ENCODE measurements around the gene GRM2. TPM values are rescaled to one million over a fixed set of nuclear protein-coding genes. Genes with fewer than 3 reads are reported as not detected.

GRM2 gene
- total RNA-seq, 1 experiment from 2014 or later: 0.57 TPM

DNA sequence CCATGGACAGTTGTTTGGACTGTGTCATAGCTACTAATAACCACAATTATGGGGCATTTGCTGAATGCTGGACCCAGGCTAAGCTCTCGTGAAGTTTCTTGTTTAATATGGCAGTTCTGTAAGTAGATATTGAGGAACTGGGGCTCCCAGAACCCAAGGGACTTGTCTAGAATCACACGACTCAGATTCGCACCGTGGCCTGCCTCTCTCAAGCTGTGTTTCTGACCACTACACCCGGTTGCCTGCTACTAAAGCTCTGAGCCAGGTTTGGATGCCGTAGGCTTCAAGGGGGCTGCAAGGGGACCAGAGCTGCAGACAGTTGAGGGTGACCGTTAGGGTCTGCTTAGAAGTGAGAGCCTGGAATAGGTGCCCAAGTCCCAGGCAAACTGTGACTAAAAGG is 24.3 kb upstream of the GRM2 start:
- no peaks in the 10 kb centered on the region for H3K9me3 Mint-ChIP-seq (ENCODE audit: low read depth, unreplicated experiment)
- H3K36me3 Mint-ChIP-seq (ENCODE audit: insufficient read depth, unreplicated experiment): peaks cover 3% of the 10 kb centered on the region
- H3K27ac Mint-ChIP-seq (ENCODE audit: unreplicated experiment): no peak overlapping the region
- no peak for DNase-seq
- BruUV-seq (replicated peaks): no TSS peak
- TF ChIP-seq, protein P1, sequence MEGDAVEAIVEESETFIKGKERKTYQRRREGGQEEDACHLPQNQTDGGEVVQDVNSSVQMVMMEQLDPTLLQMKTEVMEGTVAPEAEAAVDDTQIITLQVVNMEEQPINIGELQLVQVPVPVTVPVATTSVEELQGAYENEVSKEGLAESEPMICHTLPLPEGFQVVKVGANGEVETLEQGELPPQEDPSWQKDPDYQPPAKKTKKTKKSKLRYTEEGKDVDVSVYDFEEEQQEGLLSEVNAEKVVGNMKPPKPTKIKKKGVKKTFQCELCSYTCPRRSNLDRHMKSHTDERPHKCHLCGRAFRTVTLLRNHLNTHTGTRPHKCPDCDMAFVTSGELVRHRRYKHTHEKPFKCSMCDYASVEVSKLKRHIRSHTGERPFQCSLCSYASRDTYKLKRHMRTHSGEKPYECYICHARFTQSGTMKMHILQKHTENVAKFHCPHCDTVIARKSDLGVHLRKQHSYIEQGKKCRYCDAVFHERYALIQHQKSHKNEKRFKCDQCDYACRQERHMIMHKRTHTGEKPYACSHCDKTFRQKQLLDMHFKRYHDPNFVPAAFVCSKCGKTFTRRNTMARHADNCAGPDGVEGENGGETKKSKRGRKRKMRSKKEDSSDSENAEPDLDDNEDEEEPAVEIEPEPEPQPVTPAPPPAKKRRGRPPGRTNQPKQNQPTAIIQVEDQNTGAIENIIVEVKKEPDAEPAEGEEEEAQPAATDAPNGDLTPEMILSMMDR (IDR thresholded peaks at IDR 0.05; ENCODE audit: unreplicated experiment): no peak
- H3K4me3 Mint-ChIP-seq (ENCODE audit: low read depth, unreplicated experiment): no peak overlapping the region
- intact Hi-C loops (cut with micrococcal nuclease; ENCODE audit: unreplicated experiment): loop anchor here (5.0 kb wide), 2 partner anchors 40 to 180 kb away; partner anchors contain the start of gene DCAF1
- CTCF ChIA-PET: interaction anchor here (0.6 to 2.8 kb wide), 10 partner anchors 9 to 183 kb away, joined by 3 to 31 read pairs (median 4); partner anchors contain the start of gene DCAF1
- H3K4me1 Mint-ChIP-seq (ENCODE audit: low read depth, unreplicated experiment): peaks cover 19% of the 10 kb centered on the region
- no peaks in the 10 kb centered on the region for H3K27me3 Mint-ChIP-seq (ENCODE audit: unreplicated experiment)

DNA sequence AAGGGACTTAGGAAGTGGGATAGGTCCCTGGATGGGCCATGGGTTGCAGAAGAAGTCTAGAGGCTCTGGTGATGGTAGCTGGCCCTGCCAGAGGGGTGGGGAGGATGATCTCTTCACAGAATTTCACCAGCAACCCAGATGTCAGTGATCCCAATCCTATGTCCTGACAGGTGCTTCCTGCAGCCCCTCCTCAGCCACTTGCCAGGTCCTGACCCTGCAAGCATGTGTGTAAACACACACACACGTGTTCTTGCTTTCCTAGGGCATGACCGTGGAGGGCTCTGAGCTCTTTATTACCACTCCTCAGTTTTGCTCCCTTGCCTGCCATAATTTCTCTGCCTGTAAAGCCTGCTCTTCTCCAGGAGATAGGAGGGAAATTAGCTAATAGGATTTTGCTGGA is 23.3 kb upstream of the GRM2 start:
- no peak for DNase-seq
- Mint-ChIP-seq H3K4me3 (ENCODE audit: low read depth, unreplicated experiment) (no peak overlapping the region), H3K27ac (ENCODE audit: unreplicated experiment) (no peak overlapping the region), H3K4me1 (ENCODE audit: low read depth, unreplicated experiment) (peaks cover 19% of the 10 kb centered on the region), H3K36me3 (ENCODE audit: insufficient read depth, unreplicated experiment) (peaks cover 3% of the 10 kb centered on the region), H3K9me3 (ENCODE audit: low read depth, unreplicated experiment) (no peaks in the 10 kb centered on the region), H3K27me3 (ENCODE audit: unreplicated experiment) (no peaks in the 10 kb centered on the region)
- CTCF ChIA-PET: interaction anchor here (0.6 kb wide), 1 partner anchor 181 kb away, joined by 3 read pairs; no protein-coding TSS in a partner anchor
- intact Hi-C loops (cut with micrococcal nuclease; ENCODE audit: unreplicated experiment): loop anchor here (5.0 kb wide), 2 partner anchors 41 to 181 kb away; partner anchors contain the start of gene DCAF1
- TF ChIP-seq, protein P1 (IDR thresholded peaks at IDR 0.05; ENCODE audit: unreplicated experiment): no peak
- no TSS peak for BruUV-seq (replicated peaks)

DNA sequence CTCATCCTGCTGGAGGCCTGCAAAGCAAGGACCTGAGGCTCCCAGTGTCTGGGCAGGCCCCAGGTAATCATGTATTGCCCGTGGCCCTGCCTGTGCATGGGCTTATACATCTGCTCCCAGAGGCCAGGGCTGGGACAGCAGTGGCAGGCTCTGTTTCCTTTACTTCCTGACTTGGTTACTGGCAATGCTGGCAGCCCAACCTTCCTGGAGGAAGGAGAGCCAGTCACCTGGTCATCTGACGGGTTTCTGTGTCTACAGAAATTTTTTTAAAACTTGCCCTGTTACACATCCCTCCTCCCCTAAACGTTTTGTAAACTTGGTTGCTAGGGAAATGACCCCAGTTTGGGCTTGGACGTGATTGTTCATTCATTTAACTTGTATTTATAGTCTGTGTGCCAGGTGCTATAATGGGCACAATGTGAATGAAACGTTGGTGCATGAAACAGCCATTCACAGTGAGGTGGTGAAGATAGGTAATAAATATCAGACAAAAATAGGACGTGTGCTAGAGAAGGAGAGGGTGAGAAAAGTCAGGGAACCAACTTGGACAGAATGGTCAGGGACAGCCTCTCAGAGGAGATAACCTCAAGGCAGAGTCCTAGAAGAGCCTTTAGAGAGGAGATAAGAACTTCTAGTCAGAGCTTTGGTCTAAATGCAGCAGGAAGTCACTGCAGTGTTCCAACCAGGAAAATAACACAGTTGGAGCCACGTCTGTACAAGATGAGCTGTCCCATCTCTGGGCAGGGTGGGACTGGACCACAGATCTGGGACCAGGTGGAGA is 21.7 kb upstream of the GRM2 start:
- no peaks in the 10 kb centered on the region for H3K9me3 Mint-ChIP-seq (ENCODE audit: low read depth, unreplicated experiment)
- no peak overlapping the region for H3K27ac Mint-ChIP-seq (ENCODE audit: unreplicated experiment)
- intact Hi-C loops (cut with micrococcal nuclease; ENCODE audit: unreplicated experiment): loop anchor here (5.0 kb wide), 2 partner anchors 43 to 183 kb away; partner anchors contain the start of gene DCAF1
- no peak for DNase-seq
- TF ChIP-seq, protein P1 (IDR thresholded peaks at IDR 0.05; ENCODE audit: unreplicated experiment): no peak
- BruUV-seq (replicated peaks): no TSS peak
- H3K36me3 Mint-ChIP-seq (ENCODE audit: insufficient read depth, unreplicated experiment): peaks cover 3% of the 10 kb centered on the region
- H3K4me1 Mint-ChIP-seq (ENCODE audit: low read depth, unreplicated experiment): peaks cover 19% of the 10 kb centered on the region
- no peaks in the 10 kb centered on the region for H3K27me3 Mint-ChIP-seq (ENCODE audit: unreplicated experiment)
- CTCF ChIA-PET: no interaction called here
- no peak overlapping the region for H3K4me3 Mint-ChIP-seq (ENCODE audit: low read depth, unreplicated experiment)

DNA sequence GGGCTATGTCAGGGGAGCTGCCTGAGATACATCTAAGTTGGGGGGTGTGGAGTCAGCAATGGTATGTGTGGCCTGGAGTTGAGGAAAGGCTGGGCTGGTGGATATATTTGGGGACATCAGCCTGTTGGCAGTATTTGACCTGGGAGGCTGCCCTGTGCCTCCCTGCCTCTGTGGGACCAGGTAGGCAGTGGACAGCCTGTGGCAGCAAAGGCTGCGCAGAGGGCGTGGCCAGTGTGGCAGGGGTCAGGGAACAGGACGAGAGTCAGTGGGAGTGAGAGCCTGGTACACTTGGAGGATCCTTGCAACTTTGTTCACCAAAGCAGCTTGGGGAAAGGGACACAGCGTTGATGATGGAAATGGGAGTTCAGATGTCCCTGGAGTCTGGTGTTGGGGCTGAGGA is 20.8 kb upstream of the GRM2 start:
- H3K9me3 Mint-ChIP-seq (ENCODE audit: low read depth, unreplicated experiment): no peaks in the 10 kb centered on the region
- no peak overlapping the region for H3K4me3 Mint-ChIP-seq (ENCODE audit: low read depth, unreplicated experiment)
- no peak for DNase-seq
- peaks cover 15% of the 10 kb centered on the region for H3K4me1 Mint-ChIP-seq (ENCODE audit: low read depth, unreplicated experiment)
- BruUV-seq (replicated peaks): no TSS peak
- intact Hi-C loops (cut with micrococcal nuclease; ENCODE audit: unreplicated experiment): no loop called here
- CTCF ChIA-PET: no interaction called here
- no peak overlapping the region for H3K27ac Mint-ChIP-seq (ENCODE audit: unreplicated experiment)
- TF ChIP-seq, protein P1 (IDR thresholded peaks at IDR 0.05; ENCODE audit: unreplicated experiment): no peak
- no peaks in the 10 kb centered on the region for H3K27me3 Mint-ChIP-seq (ENCODE audit: unreplicated experiment)
- peaks cover 3% of the 10 kb centered on the region for H3K36me3 Mint-ChIP-seq (ENCODE audit: insufficient read depth, unreplicated experiment)

Data from Calu3 (cell line).